ENCODE results near the gene DCUN1D3. TPM values are rescaled to one million over a fixed set of nuclear protein-coding genes. Genes with fewer than 3 reads are reported as not detected.

The DCUN1D3 gene
- total and polyA plus RNA-seq, 2 experiments from 2014 or later = 8.5 to 13.7 TPM

- DNase-seq (ENCODE audit: low spot score) (no peak), ATAC-seq (no peak)
These were observed 56.1 kb downstream of the DCUN1D3 start for GRCh38 chr16:20844054-20844453.

More at GRCh38 chr16:20844054-20844453, 56.1 kb downstream of the DCUN1D3 start:
- no peak for TF ChIP-seq ZNF331 (CRISPR knock-in tag; IDR thresholded peaks at IDR 0.05; ENCODE audit: low read depth)
- TF ChIP-seq ZNF114 (CRISPR knock-in tag; IDR thresholded peaks at IDR 0.05) = no peak
- TF ChIP-seq, protein P1, sequence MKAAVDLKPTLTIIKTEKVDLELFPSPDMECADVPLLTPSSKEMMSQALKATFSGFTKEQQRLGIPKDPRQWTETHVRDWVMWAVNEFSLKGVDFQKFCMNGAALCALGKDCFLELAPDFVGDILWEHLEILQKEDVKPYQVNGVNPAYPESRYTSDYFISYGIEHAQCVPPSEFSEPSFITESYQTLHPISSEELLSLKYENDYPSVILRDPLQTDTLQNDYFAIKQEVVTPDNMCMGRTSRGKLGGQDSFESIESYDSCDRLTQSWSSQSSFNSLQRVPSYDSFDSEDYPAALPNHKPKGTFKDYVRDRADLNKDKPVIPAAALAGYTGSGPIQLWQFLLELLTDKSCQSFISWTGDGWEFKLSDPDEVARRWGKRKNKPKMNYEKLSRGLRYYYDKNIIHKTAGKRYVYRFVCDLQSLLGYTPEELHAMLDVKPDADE (IDR thresholded peaks at IDR 0.05) = no peak
- TF ChIP-seq STAT1 (IDR thresholded peaks at IDR 0.05; ENCODE audit: unreplicated experiment) = no peak
- TF ChIP-seq, protein P2, sequence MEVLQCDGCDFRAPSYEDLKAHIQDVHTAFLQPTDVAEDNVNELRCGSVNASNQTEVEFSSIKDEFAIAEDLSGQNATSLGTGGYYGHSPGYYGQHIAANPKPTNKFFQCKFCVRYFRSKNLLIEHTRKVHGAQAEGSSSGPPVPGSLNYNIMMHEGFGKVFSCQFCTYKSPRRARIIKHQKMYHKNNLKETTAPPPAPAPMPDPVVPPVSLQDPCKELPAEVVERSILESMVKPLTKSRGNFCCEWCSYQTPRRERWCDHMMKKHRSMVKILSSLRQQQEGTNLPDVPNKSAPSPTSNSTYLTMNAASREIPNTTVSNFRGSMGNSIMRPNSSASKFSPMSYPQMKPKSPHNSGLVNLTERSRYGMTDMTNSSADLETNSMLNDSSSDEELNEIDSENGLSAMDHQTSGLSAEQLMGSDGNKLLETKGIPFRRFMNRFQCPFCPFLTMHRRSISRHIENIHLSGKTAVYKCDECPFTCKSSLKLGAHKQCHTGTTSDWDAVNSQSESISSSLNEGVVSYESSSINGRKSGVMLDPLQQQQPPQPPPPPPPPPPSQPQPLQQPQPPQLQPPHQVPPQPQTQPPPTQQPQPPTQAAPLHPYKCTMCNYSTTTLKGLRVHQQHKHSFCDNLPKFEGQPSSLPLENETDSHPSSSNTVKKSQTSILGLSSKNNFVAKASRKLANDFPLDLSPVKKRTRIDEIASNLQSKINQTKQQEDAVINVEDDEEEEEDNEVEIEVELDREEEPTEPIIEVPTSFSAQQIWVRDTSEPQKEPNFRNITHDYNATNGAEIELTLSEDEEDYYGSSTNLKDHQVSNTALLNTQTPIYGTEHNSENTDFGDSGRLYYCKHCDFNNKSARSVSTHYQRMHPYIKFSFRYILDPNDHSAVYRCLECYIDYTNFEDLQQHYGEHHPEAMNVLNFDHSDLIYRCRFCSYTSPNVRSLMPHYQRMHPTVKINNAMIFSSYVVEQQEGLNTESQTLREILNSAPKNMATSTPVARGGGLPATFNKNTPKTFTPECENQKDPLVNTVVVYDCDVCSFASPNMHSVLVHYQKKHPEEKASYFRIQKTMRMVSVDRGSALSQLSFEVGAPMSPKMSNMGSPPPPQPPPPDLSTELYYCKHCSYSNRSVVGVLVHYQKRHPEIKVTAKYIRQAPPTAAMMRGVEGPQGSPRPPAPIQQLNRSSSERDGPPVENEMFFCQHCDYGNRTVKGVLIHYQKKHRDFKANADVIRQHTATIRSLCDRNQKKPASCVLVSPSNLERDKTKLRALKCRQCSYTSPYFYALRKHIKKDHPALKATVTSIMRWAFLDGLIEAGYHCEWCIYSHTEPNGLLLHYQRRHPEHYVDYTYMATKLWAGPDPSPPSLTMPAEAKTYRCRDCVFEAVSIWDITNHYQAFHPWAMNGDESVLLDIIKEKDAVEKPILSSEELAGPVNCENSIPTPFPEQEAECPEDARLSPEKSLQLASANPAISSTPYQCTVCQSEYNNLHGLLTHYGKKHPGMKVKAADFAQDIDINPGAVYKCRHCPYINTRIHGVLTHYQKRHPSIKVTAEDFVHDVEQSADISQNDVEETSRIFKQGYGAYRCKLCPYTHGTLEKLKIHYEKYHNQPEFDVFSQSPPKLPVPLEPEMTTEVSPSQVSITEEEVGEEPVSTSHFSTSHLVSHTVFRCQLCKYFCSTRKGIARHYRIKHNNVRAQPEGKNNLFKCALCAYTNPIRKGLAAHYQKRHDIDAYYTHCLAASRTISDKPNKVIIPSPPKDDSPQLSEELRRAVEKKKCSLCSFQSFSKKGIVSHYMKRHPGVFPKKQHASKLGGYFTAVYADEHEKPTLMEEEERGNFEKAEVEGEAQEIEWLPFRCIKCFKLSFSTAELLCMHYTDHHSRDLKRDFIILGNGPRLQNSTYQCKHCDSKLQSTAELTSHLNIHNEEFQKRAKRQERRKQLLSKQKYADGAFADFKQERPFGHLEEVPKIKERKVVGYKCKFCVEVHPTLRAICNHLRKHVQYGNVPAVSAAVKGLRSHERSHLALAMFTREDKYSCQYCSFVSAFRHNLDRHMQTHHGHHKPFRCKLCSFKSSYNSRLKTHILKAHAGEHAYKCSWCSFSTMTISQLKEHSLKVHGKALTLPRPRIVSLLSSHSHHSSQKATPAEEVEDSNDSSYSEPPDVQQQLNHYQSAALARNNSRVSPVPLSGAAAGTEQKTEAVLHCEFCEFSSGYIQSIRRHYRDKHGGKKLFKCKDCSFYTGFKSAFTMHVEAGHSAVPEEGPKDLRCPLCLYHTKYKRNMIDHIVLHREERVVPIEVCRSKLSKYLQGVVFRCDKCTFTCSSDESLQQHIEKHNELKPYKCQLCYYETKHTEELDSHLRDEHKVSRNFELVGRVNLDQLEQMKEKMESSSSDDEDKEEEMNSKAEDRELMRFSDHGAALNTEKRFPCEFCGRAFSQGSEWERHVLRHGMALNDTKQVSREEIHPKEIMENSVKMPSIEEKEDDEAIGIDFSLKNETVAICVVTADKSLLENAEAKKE (CRISPR knock-in tag; IDR thresholded peaks at IDR 0.05) = no peak
- no peak for TF ChIP-seq NANOG (IDR thresholded peaks at IDR 0.05; ENCODE audit: borderline replicate concordance)
- TF ChIP-seq EZH2phosphoT487 (IDR thresholded peaks at IDR 0.05; ENCODE audit: unreplicated experiment) = no peak
- no peak for TF ChIP-seq CREB1 (CRISPR knock-in tag; IDR thresholded peaks at IDR 0.05; ENCODE audit: low read depth)
- TF ChIP-seq POLR2AphosphoS5 (IDR thresholded peaks at IDR 0.05; ENCODE audit: low read depth) = no peak
- no peak for TF ChIP-seq EZH2 (IDR thresholded peaks at IDR 0.05; ENCODE audit: low read depth, unreplicated experiment)
- TF ChIP-seq CTCF (conservative IDR thresholded peaks at IDR 0.05; ENCODE audit: low read depth in 2 of 2) = no peak
- TF ChIP-seq, protein P3, sequence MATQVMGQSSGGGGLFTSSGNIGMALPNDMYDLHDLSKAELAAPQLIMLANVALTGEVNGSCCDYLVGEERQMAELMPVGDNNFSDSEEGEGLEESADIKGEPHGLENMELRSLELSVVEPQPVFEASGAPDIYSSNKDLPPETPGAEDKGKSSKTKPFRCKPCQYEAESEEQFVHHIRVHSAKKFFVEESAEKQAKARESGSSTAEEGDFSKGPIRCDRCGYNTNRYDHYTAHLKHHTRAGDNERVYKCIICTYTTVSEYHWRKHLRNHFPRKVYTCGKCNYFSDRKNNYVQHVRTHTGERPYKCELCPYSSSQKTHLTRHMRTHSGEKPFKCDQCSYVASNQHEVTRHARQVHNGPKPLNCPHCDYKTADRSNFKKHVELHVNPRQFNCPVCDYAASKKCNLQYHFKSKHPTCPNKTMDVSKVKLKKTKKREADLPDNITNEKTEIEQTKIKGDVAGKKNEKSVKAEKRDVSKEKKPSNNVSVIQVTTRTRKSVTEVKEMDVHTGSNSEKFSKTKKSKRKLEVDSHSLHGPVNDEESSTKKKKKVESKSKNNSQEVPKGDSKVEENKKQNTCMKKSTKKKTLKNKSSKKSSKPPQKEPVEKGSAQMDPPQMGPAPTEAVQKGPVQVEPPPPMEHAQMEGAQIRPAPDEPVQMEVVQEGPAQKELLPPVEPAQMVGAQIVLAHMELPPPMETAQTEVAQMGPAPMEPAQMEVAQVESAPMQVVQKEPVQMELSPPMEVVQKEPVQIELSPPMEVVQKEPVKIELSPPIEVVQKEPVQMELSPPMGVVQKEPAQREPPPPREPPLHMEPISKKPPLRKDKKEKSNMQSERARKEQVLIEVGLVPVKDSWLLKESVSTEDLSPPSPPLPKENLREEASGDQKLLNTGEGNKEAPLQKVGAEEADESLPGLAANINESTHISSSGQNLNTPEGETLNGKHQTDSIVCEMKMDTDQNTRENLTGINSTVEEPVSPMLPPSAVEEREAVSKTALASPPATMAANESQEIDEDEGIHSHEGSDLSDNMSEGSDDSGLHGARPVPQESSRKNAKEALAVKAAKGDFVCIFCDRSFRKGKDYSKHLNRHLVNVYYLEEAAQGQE (IDR thresholded peaks at IDR 0.05; ENCODE audit: unreplicated experiment) = no peak
- no peak for TF ChIP-seq JUNB (IDR thresholded peaks at IDR 0.05; ENCODE audit: unreplicated experiment)
- H3F3A ChIP-seq (replicated peaks; ENCODE audit: low read depth) = no peaks in the 10 kb centered on the region
- H3K36me3 Mint-ChIP-seq (ENCODE audit: low read depth) = peaks cover 22% of the 10 kb centered on the region
- H3K27me3 ChIP-seq (ENCODE audit: insufficient read depth) = no peaks in the 10 kb centered on the region
- H2AFZ ChIP-seq = no peak overlapping the region
- no peaks in the 10 kb centered on the region for H3K27me3 Mint-ChIP-seq (ENCODE audit: insufficient read depth, low read depth, poor library complexity)
- no peak overlapping the region for H3K4me3 Mint-ChIP-seq
- no peaks in the 10 kb centered on the region for H3K79me2 ChIP-seq (replicated peaks; ENCODE audit: insufficient read depth)
- H3K36me3 ChIP-seq (ENCODE audit: insufficient read depth) = 0 out of 2 replicates have a peak, but pooled peaks cover 5% of the 10 kb centered on the region
- H3K4me3 ChIP-seq = no peak overlapping the region
- no peaks in the 10 kb centered on the region for H4K20me1 ChIP-seq (replicated peaks; ENCODE audit: insufficient read depth)
- no peak overlapping the region for H3K27ac ChIP-seq (ENCODE audit: low read depth)
- H3K4me1 Mint-ChIP-seq = no peaks in the 10 kb centered on the region; the same call in 1 of the 3 replicates
- no peak overlapping the region for H3K27ac Mint-ChIP-seq
- H3K4me1 ChIP-seq (ENCODE audit: insufficient read depth) = no peaks in the 10 kb centered on the region
- H3K9me3 Mint-ChIP-seq = no peaks in the 10 kb centered on the region
- H3K4me2 ChIP-seq = no peak overlapping the region
- no peaks in the 10 kb centered on the region for H3K9me2 ChIP-seq (ENCODE audit: insufficient read depth)
